HFFc6 (cell line): ENCODE results near the gene PDZRN4. TPM values are rescaled to one million over a fixed set of nuclear protein-coding genes. Genes with fewer than 3 reads are reported as not detected.

Experiments
- DNase-seq: peaks from one replicate; pipeline ENCODE4 v3.0.0-alpha.2; 2018
- H3K27ac Mint-ChIP-seq: 2 replicates; pipeline ENCODE4 v1.8.0; 2020; ENCODE audit warnings: mild to moderate bottlenecking, mixed read lengths
- H3K27me3 Mint-ChIP-seq: 2 replicates; pipeline ENCODE4 v1.8.0; 2021; ENCODE audit warnings: mild to moderate bottlenecking, moderate library complexity, mixed read lengths; ENCODE audit not compliant: insufficient read depth
- H3K36me3 Mint-ChIP-seq: 2 replicates; pipeline ENCODE4 v1.8.0; 2021; ENCODE audit warnings: low read depth, mixed read lengths
- H3K4me1 Mint-ChIP-seq: 2 replicates; pipeline ENCODE4 v1.8.0; 2020; ENCODE audit warnings: low read depth, mixed read lengths
- H3K4me3 Mint-ChIP-seq: 2 replicates; pipeline ENCODE4 v1.8.0; 2020; ENCODE audit warnings: mild to moderate bottlenecking, moderate library complexity, mixed read lengths
- H3K9me3 Mint-ChIP-seq: 2 replicates; pipeline ENCODE4 v1.8.0; 2020; ENCODE audit warnings: mild to moderate bottlenecking, mixed read lengths
- CTCF ChIP-seq: fragments of 200-600 bp; sonication (generic); IDR thresholded peaks from 2 replicates; pipeline ENCODE4 v1.5.0; 2021; ENCODE audit warnings: antibody characterized with exemption, mild to moderate bottlenecking
- total RNA-seq, 6 experiments: library from RNA; stranded (reverse); fragmentation: NEBNext Ultra II Directional; extraction: Animal tissue kit (Norgen Biotek cat#: 25700); gene quantifications; 2 replicates in 1 of 6; 3 replicates in 5 of 6; pipeline ENCODE4 v1.2.3, GENCODE V29; 2021

PDZRN4 gene
- total RNA-seq, 6 experiments from 2014 or later = not detected

- Mint-ChIP-seq H3K27ac (no peak overlapping the region), H3K36me3 (no peaks in the 10 kb centered on the region), H3K27me3 (no peaks in the 10 kb centered on the region), H3K4me3 (no peak overlapping the region), H3K9me3 (no peaks in the 10 kb centered on the region), H3K4me1 (no peaks in the 10 kb centered on the region)
- no peak for DNase-seq
- no peak for TF ChIP-seq CTCF
These were observed 401.8 kb downstream of the PDZRN4 start for GRCh38 chr12:41589878-41590277.

GRCh38 chr12:41596190-41596589 lies 408.1 kb downstream of the PDZRN4 start:
- Mint-ChIP-seq H3K27me3 (no peaks in the 10 kb centered on the region), H3K4me3 (no peak overlapping the region), H3K36me3 (no peaks in the 10 kb centered on the region), H3K4me1 (no peaks in the 10 kb centered on the region), H3K27ac (no peak overlapping the region), H3K9me3 (no peaks in the 10 kb centered on the region; the same call in 1 of the 2 replicates)
- DNase-seq = no peak
- TF ChIP-seq CTCF = no peak

GRCh38 chr12:41604830-41605229 lies 416.7 kb downstream of the PDZRN4 start:
- H3K4me1 Mint-ChIP-seq = no peaks in the 10 kb centered on the region
- H3K4me3 Mint-ChIP-seq = no peak overlapping the region
- H3K36me3 Mint-ChIP-seq = no peaks in the 10 kb centered on the region
- H3K9me3 Mint-ChIP-seq = 0 out of 2 replicates have a peak, but pooled peaks cover 10% of the 10 kb centered on the region
- TF ChIP-seq CTCF = no peak
- DNase-seq = no peak
- no peaks in the 10 kb centered on the region for H3K27me3 Mint-ChIP-seq
- H3K27ac Mint-ChIP-seq = no peak overlapping the region

GRCh38 chr12:41605545-41606305 lies 417.6 kb downstream of the PDZRN4 start:
- TF ChIP-seq CTCF = no peak
- Mint-ChIP-seq H3K4me3 (no peak overlapping the region), H3K27me3 (no peaks in the 10 kb centered on the region), H3K4me1 (no peaks in the 10 kb centered on the region), H3K27ac (no peak overlapping the region), H3K36me3 (no peaks in the 10 kb centered on the region), H3K9me3 (peaks cover 10% of the 10 kb centered on the region; the same call in 1 of the 2 replicates)
- no peak for DNase-seq

- DNase-seq = no peak
- Mint-ChIP-seq H3K27ac (no peak overlapping the region), H3K36me3 (no peaks in the 10 kb centered on the region), H3K27me3 (no peaks in the 10 kb centered on the region), H3K4me1 (no peaks in the 10 kb centered on the region), H3K9me3 (peaks cover 12% of the 10 kb centered on the region), H3K4me3 (no peak overlapping the region)
- TF ChIP-seq CTCF = no peak
These were observed 418.6 kb downstream of the PDZRN4 start for GRCh38 chr12:41606468-41607445.
